ENCODE results near the gene PSORS1C1.
"Not testable (repeated sequence)": the region's sequence is repeated elsewhere in the genome, so short reads cannot be mapped to it uniquely, and the experiment has no call there.

PSORS1C1 gene, protein sequence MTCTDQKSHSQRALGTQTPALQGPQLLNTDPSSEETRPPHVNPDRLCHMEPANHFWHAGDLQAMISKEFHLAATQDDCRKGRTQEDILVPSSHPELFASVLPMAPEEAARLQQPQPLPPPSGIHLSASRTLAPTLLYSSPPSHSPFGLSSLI

DNA sequence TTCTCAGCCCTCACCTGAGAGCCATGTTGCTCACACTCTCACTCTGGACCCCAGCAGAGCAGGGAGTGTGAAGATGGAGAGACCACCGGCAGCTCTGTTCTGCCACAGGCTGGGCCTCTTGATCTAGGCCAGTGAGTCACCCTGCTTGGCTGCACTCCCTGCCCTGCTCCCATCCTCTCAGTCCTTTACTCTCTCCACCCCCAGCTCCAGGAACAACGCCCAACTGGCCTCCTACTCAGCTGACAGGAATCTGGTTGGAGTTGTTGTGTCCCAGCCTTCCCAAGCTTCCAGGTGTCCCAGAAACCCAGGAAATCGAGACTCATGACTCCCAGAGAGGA, at the start of gene PSORS1C1:
Gene PSORS1C1, plus strand, starts transcription at position 260 of the 338 bp plus-strand sequence. CDS start 14,833 bp downstream, outside the sequence.
- Histone ChIP-seq H3K36me3 (ENCODE audit: control insufficient read depth, insufficient read depth, low read length) (no peaks in the 10 kb centered on the region), H3K4me1 (ENCODE audit: control insufficient read depth, insufficient read depth, low read length) (peaks cover 43% of the 10 kb centered on the region), H3K9me3 (ENCODE audit: control insufficient read depth, insufficient read depth, low read depth, low read length) (no peaks in the 10 kb centered on the region), H3K9ac (ENCODE audit: low read length) (peak within 1 kb of the TSS; percentile 32), H3K27me3 (ENCODE audit: control insufficient read depth, insufficient read depth, low read length) (peaks cover 11% of the 10 kb centered on the region), H3K4me3 (ENCODE audit: low read depth, low read length) (peak within 1 kb of the TSS; percentile 42; the same call in 1 of the 2 replicates), H3K27ac (ENCODE audit: low read depth, low read length) (no peak within 1 kb of the TSS; the same call in 1 of the 2 replicates)

DNA sequence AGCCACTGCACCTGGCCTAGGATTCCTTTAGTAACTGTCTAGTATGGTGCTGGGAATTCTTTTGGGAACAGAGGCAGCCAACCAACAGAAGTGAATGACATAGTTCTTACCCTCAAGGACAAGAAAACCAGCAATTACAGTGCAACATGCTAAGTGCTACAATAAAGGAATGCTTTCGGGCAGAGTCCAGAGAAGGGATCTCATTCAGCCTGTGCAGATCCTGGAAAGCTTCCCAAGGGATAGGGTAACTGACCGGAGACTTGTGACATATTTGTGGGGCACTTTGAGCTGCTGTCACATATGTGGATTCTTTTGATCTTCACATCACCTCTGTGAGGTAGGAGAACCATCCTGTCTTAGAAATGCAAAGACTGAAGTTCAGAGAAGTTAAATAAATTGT, 49.0 kb upstream of the PSORS1C1 start:
- Histone ChIP-seq H3K9ac (ENCODE audit: low read length) (no peak overlapping the region), H3K27ac (ENCODE audit: low read depth, low read length) (no peak overlapping the region), H3K36me3 (ENCODE audit: control insufficient read depth, insufficient read depth, low read length) (no peaks in the 10 kb centered on the region), H3K9me3 (ENCODE audit: control insufficient read depth, insufficient read depth, low read depth, low read length) (0 out of 2 replicates have a peak, but pooled peaks cover 3% of the 10 kb centered on the region), H3K4me3 (ENCODE audit: low read depth, low read length) (no peak overlapping the region), H3K4me1 (ENCODE audit: control insufficient read depth, insufficient read depth, low read length) (peaks cover 4% of the 10 kb centered on the region; the same call in 1 of the 2 replicates), H3K27me3 (ENCODE audit: control insufficient read depth, insufficient read depth, low read length) (no peaks in the 10 kb centered on the region)

DNA sequence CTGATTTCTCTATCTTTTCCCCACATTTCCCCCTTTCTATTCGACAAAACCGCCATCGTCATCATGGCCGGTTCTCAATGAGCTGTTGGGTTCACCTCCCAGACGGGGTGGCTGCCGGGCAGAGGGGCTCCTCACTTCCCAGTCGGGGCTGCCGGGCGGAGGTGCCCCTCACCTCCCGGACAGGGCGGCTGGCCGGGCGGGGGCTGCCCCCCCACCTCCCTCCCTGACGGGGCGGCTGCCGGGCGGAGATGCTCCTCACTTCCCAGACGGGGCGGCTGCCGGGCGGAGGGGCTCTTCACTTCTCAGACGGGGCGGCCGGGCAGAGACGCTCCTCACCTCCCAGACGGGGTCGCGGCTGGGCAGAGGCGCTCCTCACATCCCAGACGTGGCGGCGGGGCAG, 47.6 kb upstream of the PSORS1C1 start:
- H3K9me3 ChIP-seq (ENCODE audit: control insufficient read depth, insufficient read depth, low read depth, low read length); H3K9ac ChIP-seq (ENCODE audit: low read length): not testable (repeated sequence)

DNA sequence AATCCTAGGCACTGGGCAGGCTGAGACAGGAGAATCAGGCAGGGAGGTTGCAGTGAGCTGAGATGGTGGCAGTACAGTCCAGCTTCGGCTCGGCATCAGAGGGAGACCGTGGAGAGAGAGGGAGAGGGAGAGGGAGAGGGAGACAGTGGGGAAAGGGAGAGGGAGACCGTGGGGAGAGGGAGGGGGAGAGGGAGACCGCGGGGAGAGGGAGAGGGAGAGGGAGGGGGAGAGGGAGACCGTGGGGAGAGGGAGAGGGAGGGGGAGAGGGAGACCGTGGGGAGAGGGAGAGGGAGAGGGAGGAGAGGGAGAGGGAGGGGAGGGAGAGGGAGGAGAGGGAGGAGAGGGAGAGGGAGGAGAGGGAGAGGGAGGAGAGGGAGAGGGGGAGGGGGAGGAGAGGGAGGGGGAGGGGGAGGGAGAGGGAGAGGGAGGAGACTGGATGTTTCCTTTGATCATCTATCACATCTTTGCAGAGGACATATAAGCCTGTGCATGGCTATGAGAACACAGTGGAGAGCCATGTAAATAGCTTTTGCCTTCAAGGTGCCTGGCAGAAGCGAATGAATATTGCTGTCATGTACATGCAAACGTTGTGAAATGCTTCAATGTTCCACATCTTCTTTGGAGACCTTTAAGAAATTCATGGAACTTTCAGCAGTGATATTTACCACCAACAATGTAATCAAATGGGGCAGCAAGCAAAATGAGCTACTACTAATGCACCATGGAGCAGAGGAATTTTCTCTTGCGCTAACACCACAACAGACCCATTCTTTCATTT, 46.5 kb upstream of the PSORS1C1 start:
- H3K9me3 ChIP-seq (ENCODE audit: control insufficient read depth, insufficient read depth, low read depth, low read length); H3K27ac ChIP-seq (ENCODE audit: low read depth, low read length); H3K4me3 ChIP-seq (ENCODE audit: low read depth, low read length); H3K36me3 ChIP-seq (ENCODE audit: control insufficient read depth, insufficient read depth, low read length); H3K9ac ChIP-seq (ENCODE audit: low read length); H3K4me1 ChIP-seq (ENCODE audit: control insufficient read depth, insufficient read depth, low read length); H3K27me3 ChIP-seq (ENCODE audit: control insufficient read depth, insufficient read depth, low read length): not testable (repeated sequence)

More for the DNA sequence above, 47.6 kb upstream of the PSORS1C1 start:
- not testable (repeated sequence) for H3K27me3 ChIP-seq (ENCODE audit: control insufficient read depth, insufficient read depth, low read length); H3K27ac ChIP-seq (ENCODE audit: low read depth, low read length); H3K36me3 ChIP-seq (ENCODE audit: control insufficient read depth, insufficient read depth, low read length); H3K4me1 ChIP-seq (ENCODE audit: control insufficient read depth, insufficient read depth, low read length); H3K4me3 ChIP-seq (ENCODE audit: low read depth, low read length)

DNA sequence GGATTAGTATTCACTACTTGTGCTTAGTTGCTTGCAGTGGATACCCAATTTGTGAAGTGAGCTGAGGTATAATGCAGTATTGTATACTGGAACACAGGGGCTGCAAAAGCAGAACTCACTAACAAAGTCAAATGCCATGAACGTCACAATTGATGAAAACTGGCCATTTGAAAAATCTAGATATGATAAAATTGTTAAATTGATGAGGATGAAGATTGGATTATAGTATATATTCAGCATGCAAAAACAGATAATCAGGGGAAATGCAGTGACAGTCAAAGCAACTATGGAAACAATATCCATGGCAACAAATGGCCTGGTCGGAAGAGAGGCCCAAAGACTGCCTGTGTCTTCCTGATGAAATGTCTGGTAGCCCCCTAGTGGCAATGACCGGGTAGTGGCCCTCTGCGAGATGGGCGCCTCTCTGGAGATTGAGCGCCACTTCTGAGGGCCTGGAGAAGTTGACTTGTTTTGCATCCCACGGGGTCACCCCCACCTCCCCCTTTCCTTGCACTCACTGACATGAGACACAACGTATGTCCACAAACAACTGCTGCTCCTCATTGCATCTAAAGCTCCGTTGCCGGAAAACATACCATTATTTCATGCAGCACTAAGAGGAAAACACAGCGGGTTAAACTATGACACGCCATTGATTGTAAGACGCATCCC, 45.8 kb upstream of the PSORS1C1 start:
- H3K27ac ChIP-seq (ENCODE audit: low read depth, low read length): no peak overlapping the region
- H3K9me3 ChIP-seq (ENCODE audit: control insufficient read depth, insufficient read depth, low read depth, low read length): 0 out of 2 replicates have a peak, but pooled peaks cover 3% of the 10 kb centered on the region
- H3K36me3 ChIP-seq (ENCODE audit: control insufficient read depth, insufficient read depth, low read length): no peaks in the 10 kb centered on the region
- no peak overlapping the region for H3K9ac ChIP-seq (ENCODE audit: low read length)
- peaks cover 9% of the 10 kb centered on the region for H3K4me1 ChIP-seq (ENCODE audit: control insufficient read depth, insufficient read depth, low read length)
- H3K4me3 ChIP-seq (ENCODE audit: low read depth, low read length): no peak overlapping the region
- H3K27me3 ChIP-seq (ENCODE audit: control insufficient read depth, insufficient read depth, low read length): no peaks in the 10 kb centered on the region

DNA sequence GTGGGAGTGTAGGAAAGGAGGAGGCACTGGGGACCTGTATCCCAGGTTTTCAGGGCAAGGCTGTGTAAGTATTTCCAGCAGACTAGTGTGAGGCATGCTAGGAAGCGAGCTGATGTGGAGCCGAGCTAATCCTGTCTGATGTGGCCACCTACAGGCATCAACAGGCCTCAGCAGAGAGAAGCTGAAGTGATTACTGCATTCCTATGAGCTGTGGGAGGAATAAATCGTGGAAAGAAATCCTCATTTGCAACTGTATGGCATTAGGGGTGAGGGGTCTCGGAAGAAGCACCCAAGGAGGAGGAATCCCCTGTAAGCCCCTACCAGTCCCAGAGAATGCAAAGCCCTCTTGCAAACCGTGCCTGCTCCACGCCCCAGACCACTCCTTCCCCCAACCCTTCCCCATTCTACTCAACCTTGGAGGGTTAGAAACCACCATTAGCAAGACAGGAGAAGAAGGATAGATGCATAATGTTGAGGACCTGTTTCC, 43.8 kb upstream of the PSORS1C1 start:
- peak overlapping the region; percentile 16 for H3K9ac ChIP-seq (ENCODE audit: low read length)
- H3K36me3 ChIP-seq (ENCODE audit: control insufficient read depth, insufficient read depth, low read length): no peaks in the 10 kb centered on the region
- no peak overlapping the region for H3K4me3 ChIP-seq (ENCODE audit: low read depth, low read length)
- H3K27me3 ChIP-seq (ENCODE audit: control insufficient read depth, insufficient read depth, low read length): no peaks in the 10 kb centered on the region
- no peak overlapping the region for H3K27ac ChIP-seq (ENCODE audit: low read depth, low read length)
- H3K9me3 ChIP-seq (ENCODE audit: control insufficient read depth, insufficient read depth, low read depth, low read length): 0 out of 2 replicates have a peak, but pooled peaks cover 3% of the 10 kb centered on the region
- H3K4me1 ChIP-seq (ENCODE audit: control insufficient read depth, insufficient read depth, low read length): peaks cover 9% of the 10 kb centered on the region

DNA sequence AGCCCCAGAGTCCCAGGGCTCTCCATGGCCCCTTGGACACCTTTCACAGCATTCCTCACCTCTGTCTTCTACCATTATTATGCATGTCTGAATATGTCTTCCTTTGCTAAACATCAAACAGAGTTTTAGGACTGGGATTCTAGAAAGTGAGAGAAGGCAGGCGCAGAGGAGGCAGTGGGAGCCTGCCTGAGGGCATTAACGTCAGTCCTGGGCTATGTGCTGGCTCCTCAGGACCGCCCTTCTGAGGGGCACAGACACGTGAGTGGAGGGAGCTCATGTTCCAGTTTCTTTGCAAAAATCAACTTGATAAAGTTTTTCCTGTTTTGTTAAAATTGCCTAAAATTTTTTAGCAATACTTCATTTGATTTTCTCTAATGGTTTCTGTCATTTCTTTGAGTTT, 40.2 kb upstream of the PSORS1C1 start:
- no peaks in the 10 kb centered on the region for H3K9me3 ChIP-seq (ENCODE audit: control insufficient read depth, insufficient read depth, low read depth, low read length)

DNA sequence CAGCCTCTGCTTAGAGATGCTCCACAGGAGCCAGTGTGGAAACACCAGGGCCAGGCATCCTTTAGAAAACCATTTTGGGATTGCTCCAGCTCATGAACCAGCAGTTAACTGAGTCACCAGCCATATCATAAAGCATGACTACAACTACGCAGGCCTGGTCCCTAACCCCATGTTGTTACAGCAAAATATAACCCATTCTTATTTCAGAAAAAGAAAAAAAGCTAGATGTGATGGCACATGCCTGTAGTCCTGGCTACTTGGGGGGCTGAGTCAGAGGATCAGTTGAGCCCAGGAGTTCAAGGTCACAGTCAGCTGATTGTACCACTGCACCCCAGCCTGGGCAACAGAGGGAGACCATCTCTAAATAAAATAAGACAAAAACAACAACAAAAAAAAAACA, 39.1 kb upstream of the PSORS1C1 start:
- Histone ChIP-seq H3K9me3 (ENCODE audit: control insufficient read depth, insufficient read depth, low read depth, low read length) (no peaks in the 10 kb centered on the region), H3K36me3 (ENCODE audit: control insufficient read depth, insufficient read depth, low read length) (no peaks in the 10 kb centered on the region), H3K27me3 (ENCODE audit: control insufficient read depth, insufficient read depth, low read length) (no peaks in the 10 kb centered on the region), H3K4me1 (ENCODE audit: control insufficient read depth, insufficient read depth, low read length) (peaks cover 11% of the 10 kb centered on the region), H3K9ac (ENCODE audit: low read length) (no peak overlapping the region), H3K27ac (ENCODE audit: low read depth, low read length) (no peak overlapping the region), H3K4me3 (ENCODE audit: low read depth, low read length) (no peak overlapping the region)

More for the DNA sequence above, 40.2 kb upstream of the PSORS1C1 start:
- Histone ChIP-seq H3K4me1 (ENCODE audit: control insufficient read depth, insufficient read depth, low read length) (peaks cover 11% of the 10 kb centered on the region), H3K9ac (ENCODE audit: low read length) (no peak overlapping the region), H3K27me3 (ENCODE audit: control insufficient read depth, insufficient read depth, low read length) (no peaks in the 10 kb centered on the region), H3K27ac (ENCODE audit: low read depth, low read length) (no peak overlapping the region), H3K4me3 (ENCODE audit: low read depth, low read length) (no peak overlapping the region), H3K36me3 (ENCODE audit: control insufficient read depth, insufficient read depth, low read length) (no peaks in the 10 kb centered on the region)

DNA sequence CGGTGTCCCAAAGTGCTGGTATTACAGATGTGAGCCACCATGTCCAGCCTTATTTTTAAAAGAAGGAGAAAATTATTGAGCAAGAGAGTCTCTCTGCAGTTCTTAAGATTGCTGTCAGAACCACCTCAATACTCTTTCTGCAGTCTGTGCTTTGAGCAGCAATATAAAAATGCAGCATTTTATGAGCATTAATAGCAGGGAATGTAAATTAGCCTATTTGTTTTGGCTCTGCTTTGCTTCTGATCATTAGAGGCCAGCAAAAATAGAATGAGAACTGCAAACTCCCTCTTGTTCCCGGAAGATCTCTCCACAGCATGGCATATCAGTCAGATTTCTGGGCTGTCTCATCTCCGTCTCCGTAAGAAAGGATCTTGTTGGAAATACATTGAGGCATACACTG, 38.0 kb upstream of the PSORS1C1 start:
- Histone ChIP-seq H3K27ac (ENCODE audit: low read depth, low read length) (no peak overlapping the region), H3K9me3 (ENCODE audit: control insufficient read depth, insufficient read depth, low read depth, low read length) (no peaks in the 10 kb centered on the region), H3K27me3 (ENCODE audit: control insufficient read depth, insufficient read depth, low read length) (no peaks in the 10 kb centered on the region), H3K4me3 (ENCODE audit: low read depth, low read length) (no peak overlapping the region), H3K9ac (ENCODE audit: low read length) (no peak overlapping the region), H3K4me1 (ENCODE audit: control insufficient read depth, insufficient read depth, low read length) (peaks cover 5% of the 10 kb centered on the region), H3K36me3 (ENCODE audit: control insufficient read depth, insufficient read depth, low read length) (no peaks in the 10 kb centered on the region)

DNA sequence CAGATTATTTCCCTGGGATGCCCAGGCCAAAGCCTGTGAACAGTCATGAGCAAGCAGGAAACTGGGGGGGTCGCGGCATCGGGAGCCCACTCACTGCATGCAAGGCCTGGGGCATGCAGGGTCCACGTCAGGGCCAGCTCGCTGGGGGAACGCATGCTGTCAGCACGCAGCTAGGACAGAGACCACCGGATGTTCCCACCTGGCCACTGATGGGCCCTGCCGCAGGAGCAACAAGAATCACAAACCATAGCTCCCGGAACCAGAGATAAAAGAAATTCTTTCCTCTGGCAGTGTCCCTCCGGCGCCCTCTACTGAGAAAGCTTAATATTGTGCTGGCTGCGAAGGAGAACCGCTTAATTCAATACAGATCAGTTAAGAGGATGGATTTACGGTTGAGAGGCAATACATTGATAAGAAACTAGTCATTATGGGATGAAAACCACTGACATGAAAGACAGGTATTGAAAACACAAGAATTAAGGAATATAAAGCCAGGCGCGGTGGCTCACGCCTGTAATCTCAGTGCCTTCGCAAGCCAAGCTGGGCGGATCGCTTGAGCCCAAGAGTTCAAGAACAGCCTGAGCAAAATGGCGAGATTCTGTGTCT, 34.8 kb upstream of the PSORS1C1 start:
- H3K9me3 ChIP-seq (ENCODE audit: control insufficient read depth, insufficient read depth, low read depth, low read length): no peaks in the 10 kb centered on the region
- H3K4me1 ChIP-seq (ENCODE audit: control insufficient read depth, insufficient read depth, low read length): peaks cover 10% of the 10 kb centered on the region
- H3K27ac ChIP-seq (ENCODE audit: low read depth, low read length): no peak overlapping the region
- H3K9ac ChIP-seq (ENCODE audit: low read length): no peak overlapping the region
- H3K36me3 ChIP-seq (ENCODE audit: control insufficient read depth, insufficient read depth, low read length): no peaks in the 10 kb centered on the region
- H3K27me3 ChIP-seq (ENCODE audit: control insufficient read depth, insufficient read depth, low read length): no peaks in the 10 kb centered on the region
- H3K4me3 ChIP-seq (ENCODE audit: low read depth, low read length): no peak overlapping the region
